Smooth muscle cell (in vitro differentiated cells): ENCODE measurements around the gene KDM6A. TPM values are rescaled to one million over a fixed set of nuclear protein-coding genes. Genes with fewer than 3 reads are reported as not detected.
"Not testable (repeated sequence)": the region's sequence is repeated elsewhere in the genome, so short reads cannot be mapped to it uniquely, and the experiment has no call there.

Experiments used
- DNase-seq: peaks from one replicate; lab custom pipeline; 2025; ENCODE audit not compliant: unreplicated experiment; lab: John Stamatoyannopoulos, UW
- H2AFZ ChIP-seq: fragments of 200-600 bp; sonication (generic); 2 replicates; pipeline ENCODE4 v1.6.0; 2016; ENCODE audit warnings: antibody characterized with exemption, low read depth, mild to moderate bottlenecking
- H3F3A ChIP-seq: fragments of 200-600 bp; sonication (generic); 2 replicates; pipeline ENCODE4 v1.6.0; 2017; ENCODE audit warnings: antibody characterized with exemption, low read depth
- H3K27ac ChIP-seq: fragments of 200-600 bp; sonication (generic); 2 replicates; pipeline ENCODE4 v1.5.1; 2016; ENCODE audit warnings: low read depth, mild to moderate bottlenecking
- H3K27me3 ChIP-seq: fragments of 200-600 bp; sonication (generic); 2 replicates; pipeline ENCODE4 v1.6.1; 2016; ENCODE audit warnings: low read depth, mild to moderate bottlenecking
- H3K36me3 ChIP-seq: fragments of 200-600 bp; sonication (generic); 2 replicates; pipeline ENCODE4 v1.5.1; 2016; ENCODE audit warnings: low read depth
- H3K4me1 ChIP-seq: fragments of 200-600 bp; sonication (generic); 2 replicates; pipeline ENCODE4 v1.5.1; 2016; ENCODE audit warnings: low read depth
- H3K4me2 ChIP-seq: fragments of 200-600 bp; sonication (generic); 2 replicates; pipeline ENCODE4 v1.6.0; 2016; ENCODE audit warnings: mild to moderate bottlenecking
- H3K4me3 ChIP-seq: fragments of 200-600 bp; sonication (generic); 2 replicates; pipeline ENCODE4 v1.5.1; 2016; ENCODE audit warnings: mild to moderate bottlenecking
- H3K79me2 ChIP-seq: fragments of 200-600 bp; sonication (generic); 2 replicates; pipeline ENCODE4 v1.6.0; 2016; ENCODE audit warnings: low read depth, mild to moderate bottlenecking
- H3K9ac ChIP-seq: fragments of 200-600 bp; sonication (generic); 2 replicates; pipeline ENCODE4 v1.6.0; 2016; ENCODE audit warnings: low read depth
- H3K9me3 ChIP-seq: fragments of 200-600 bp; sonication (generic); replicated peaks from 2 replicates; pipeline ENCODE4 v1.5.1; 2016; ENCODE audit warnings: low read depth
- H4K20me1 ChIP-seq: fragments of 200-600 bp; sonication (generic); 2 replicates; pipeline ENCODE4 v1.6.0; 2016; ENCODE audit warnings: low read depth
- WGBS: methylation state at CpG from one replicate; pipeline ENCODE4 v1.1.7; 2016; ENCODE audit warnings: low lambda C conversion rate; 5-methylcytosine and 5-hydroxymethylcytosine counted together
- polyA plus RNA-seq: library from polyadenylated mRNA; unstranded; fragments of >200 nt; fragmentation: Nextera tagmentation; extraction: Ambion mirVana; gene quantifications from 2 replicates; pipeline ENCODE4 v1.2.1, GENCODE V29; 2016
- total RNA-seq: library from RNA; depleted of rRNA; stranded (reverse); fragments of >200 nt; gene quantifications from 2 replicates; pipeline ENCODE4 v1.2.3, GENCODE V29; 2014
- TF ChIP-seq, protein P1 (sequence below): fragments of 200-600 bp; sonication (generic); IDR thresholded peaks from 2 replicates; pipeline ENCODE4 v1.5.1; 2017; ENCODE audit warnings: borderline replicate concordance, mild to moderate bottlenecking, antibody characterized with exemption; ENCODE audit not compliant: insufficient read depth, poor library complexity, severe bottlenecking

Gene KDM6A
- total and polyA plus RNA-seq, 2 experiments from 2014 or later: 9.6 to 28.1 TPM

DNA sequence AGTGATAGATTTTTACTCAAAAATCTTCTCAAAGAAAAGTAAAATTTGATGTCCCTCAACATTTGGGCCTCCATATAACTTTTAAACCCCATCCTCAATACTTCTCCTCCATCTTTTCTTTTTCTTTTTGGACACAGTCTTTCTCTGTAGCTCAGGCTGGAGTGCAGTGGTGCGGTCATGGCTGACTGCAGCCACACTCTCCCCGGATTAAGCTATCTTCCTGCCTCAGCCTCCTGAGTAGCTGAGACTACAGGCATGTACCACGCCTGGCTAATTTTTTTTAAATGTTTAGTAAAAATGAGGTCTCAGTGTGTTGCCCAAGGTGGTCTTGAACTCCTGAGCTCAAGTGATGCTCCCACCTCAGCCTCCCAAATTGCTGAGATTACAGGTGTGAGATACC is 33.1 kb downstream of the KDM6A start:
- H3K79me2 ChIP-seq: peaks cover 95% of the 10 kb centered on the region
- peaks cover 8% of the 10 kb centered on the region for H3K4me1 ChIP-seq
- no peaks in the 10 kb centered on the region for H3K27me3 ChIP-seq
- TF ChIP-seq, protein P1, sequence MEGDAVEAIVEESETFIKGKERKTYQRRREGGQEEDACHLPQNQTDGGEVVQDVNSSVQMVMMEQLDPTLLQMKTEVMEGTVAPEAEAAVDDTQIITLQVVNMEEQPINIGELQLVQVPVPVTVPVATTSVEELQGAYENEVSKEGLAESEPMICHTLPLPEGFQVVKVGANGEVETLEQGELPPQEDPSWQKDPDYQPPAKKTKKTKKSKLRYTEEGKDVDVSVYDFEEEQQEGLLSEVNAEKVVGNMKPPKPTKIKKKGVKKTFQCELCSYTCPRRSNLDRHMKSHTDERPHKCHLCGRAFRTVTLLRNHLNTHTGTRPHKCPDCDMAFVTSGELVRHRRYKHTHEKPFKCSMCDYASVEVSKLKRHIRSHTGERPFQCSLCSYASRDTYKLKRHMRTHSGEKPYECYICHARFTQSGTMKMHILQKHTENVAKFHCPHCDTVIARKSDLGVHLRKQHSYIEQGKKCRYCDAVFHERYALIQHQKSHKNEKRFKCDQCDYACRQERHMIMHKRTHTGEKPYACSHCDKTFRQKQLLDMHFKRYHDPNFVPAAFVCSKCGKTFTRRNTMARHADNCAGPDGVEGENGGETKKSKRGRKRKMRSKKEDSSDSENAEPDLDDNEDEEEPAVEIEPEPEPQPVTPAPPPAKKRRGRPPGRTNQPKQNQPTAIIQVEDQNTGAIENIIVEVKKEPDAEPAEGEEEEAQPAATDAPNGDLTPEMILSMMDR: no peak
- peaks cover 49% of the 10 kb centered on the region for H4K20me1 ChIP-seq
- no peaks in the 10 kb centered on the region for H3K36me3 ChIP-seq
- no peak for DNase-seq
- H2AFZ ChIP-seq: no peak overlapping the region
- H3K27ac ChIP-seq: no peak overlapping the region
- H3F3A ChIP-seq: no peaks in the 10 kb centered on the region
- H3K9ac ChIP-seq: no peak overlapping the region
- H3K4me2 ChIP-seq: no peak overlapping the region
- no peaks in the 10 kb centered on the region for H3K9me3 ChIP-seq
- H3K4me3 ChIP-seq: no peak overlapping the region
- whole genome bisulfite sequencing: 73% methylated on average over 3 of the region's 3 CpGs

DNA sequence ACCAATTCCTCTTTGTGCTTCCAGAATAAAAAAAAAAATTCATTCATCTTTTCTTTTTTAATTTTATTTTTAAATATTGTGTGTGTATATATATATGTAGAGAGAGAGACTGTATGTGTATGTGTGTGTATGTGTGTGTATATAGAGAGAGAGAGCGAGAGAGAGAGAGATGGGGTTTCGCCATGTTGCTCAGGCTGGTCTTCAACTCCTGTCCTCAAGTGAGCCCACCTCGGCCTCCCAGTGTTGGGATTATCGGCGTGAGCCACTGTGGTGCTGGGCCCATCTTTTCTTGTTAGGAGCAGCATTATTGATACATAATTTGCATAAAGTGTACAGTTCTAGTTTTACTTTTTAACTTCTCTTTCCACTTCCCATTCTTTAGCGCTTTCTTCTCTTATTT is 33.6 kb downstream of the KDM6A start:
- H3K27me3 ChIP-seq: no peaks in the 10 kb centered on the region
- TF ChIP-seq, protein P1: no peak
- peaks cover 49% of the 10 kb centered on the region for H4K20me1 ChIP-seq
- no peaks in the 10 kb centered on the region for H3F3A ChIP-seq
- no peak overlapping the region for H3K27ac ChIP-seq
- H3K79me2 ChIP-seq: peaks cover 90% of the 10 kb centered on the region
- H3K9me3 ChIP-seq: no peaks in the 10 kb centered on the region
- 94% methylated on average over 6 of the region's 6 CpGs for WGBS
- H3K4me3 ChIP-seq: no peak overlapping the region
- H3K4me1 ChIP-seq: peaks cover 8% of the 10 kb centered on the region
- H2AFZ ChIP-seq: no peak overlapping the region
- no peak overlapping the region for H3K9ac ChIP-seq
- no peaks in the 10 kb centered on the region for H3K36me3 ChIP-seq
- no peak for DNase-seq
- H3K4me2 ChIP-seq: no peak overlapping the region

DNA sequence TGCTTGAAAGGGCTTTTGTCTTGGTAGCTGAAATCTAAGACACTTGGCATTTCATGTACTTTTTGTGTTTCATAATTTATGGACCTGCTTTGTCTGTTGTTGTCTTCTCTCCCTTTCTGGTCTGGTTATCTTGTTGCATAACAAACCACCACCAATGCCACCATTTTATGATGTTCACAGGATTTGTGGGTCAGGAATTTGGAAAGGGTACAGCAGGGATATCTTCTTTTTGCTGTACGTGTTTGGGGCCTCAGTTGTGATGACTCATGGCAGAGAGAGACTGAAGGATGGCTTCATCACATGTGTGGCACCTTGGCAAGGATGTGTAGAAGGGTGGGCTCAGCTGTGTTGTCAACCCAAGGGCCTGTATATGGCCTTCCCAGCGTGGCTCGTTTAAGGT is 35.2 kb downstream of the KDM6A start:
- TF ChIP-seq, protein P1: no peak
- Histone ChIP-seq H3K4me2 (no peak overlapping the region), H3K36me3 (no peaks in the 10 kb centered on the region), H3K4me3 (no peak overlapping the region), H3K79me2 (peaks cover 86% of the 10 kb centered on the region), H3K9ac (no peak overlapping the region), H3F3A (no peaks in the 10 kb centered on the region), H3K4me1 (peaks cover 8% of the 10 kb centered on the region), H2AFZ (no peak overlapping the region), H3K9me3 (no peaks in the 10 kb centered on the region), H3K27me3 (no peaks in the 10 kb centered on the region), H3K27ac (no peak overlapping the region), H4K20me1 (peaks cover 45% of the 10 kb centered on the region)
- DNase-seq: no peak
- 40% methylated on average over 3 of the region's 3 CpGs for WGBS

DNA sequence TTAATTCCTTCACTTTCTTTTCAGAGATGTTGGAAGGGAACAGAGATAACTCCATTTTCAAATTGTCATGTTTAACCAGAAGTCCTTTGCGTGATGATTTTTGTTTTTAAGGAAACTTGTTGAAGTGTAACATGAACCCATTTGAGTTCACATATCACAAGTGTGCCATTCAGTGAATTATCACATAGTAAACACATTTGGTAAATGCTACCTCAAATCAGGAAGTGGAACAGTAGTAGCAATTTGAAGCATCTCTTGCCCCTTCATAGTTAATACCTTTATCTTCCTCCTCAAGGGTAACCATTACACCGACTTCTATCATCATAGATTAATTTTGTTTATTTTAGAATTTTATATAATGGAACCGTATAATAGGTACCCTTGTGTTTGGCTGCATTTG is 35.8 kb downstream of the KDM6A start:
- DNase-seq: no peak
- no peaks in the 10 kb centered on the region for H3K36me3 ChIP-seq
- 71% methylated on average over 3 of the region's 3 CpGs for WGBS
- TF ChIP-seq, protein P1: no peak
- H3K27me3 ChIP-seq: no peaks in the 10 kb centered on the region
- H3K4me3 ChIP-seq: no peak overlapping the region
- H3F3A ChIP-seq: no peaks in the 10 kb centered on the region
- no peak overlapping the region for H3K27ac ChIP-seq
- H3K9me3 ChIP-seq: no peaks in the 10 kb centered on the region
- H3K79me2 ChIP-seq: peaks cover 88% of the 10 kb centered on the region
- peaks cover 43% of the 10 kb centered on the region for H4K20me1 ChIP-seq
- peaks cover 8% of the 10 kb centered on the region for H3K4me1 ChIP-seq
- no peak overlapping the region for H3K9ac ChIP-seq
- no peak overlapping the region for H3K4me2 ChIP-seq
- H2AFZ ChIP-seq: no peak overlapping the region

DNA sequence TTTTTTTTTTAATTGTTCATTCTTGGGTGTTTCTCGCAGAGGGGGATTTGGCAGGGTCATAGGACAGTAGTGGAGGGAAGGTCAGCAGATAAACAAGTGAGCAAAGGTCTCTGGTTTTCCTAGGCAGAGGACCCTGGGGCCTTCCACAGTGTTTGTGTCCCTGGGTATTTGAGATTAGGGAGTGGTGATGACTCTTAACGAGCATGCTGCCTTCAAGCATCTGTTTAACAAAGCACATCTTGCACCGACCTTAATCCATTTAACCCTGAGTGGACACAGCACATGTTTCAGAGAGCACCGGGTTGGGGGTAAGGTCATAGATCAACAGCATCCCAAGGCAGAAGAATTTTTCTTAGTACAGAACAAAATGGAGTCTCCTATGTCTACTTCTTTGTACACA is 37.5 kb downstream of the KDM6A start:
- H3K4me3 ChIP-seq, H3K9ac ChIP-seq, H3K9me3 ChIP-seq, H3K27me3 ChIP-seq, DNase-seq, H3K4me2 ChIP-seq, H3K4me1 ChIP-seq, H3F3A ChIP-seq, H3K36me3 ChIP-seq, H2AFZ ChIP-seq, H3K27ac ChIP-seq: not testable (repeated sequence)
- WGBS: 89% methylated on average over 4 of the region's 4 CpGs
- peaks cover 41% of the 10 kb centered on the region for H4K20me1 ChIP-seq
- peaks cover 81% of the 10 kb centered on the region for H3K79me2 ChIP-seq

DNA sequence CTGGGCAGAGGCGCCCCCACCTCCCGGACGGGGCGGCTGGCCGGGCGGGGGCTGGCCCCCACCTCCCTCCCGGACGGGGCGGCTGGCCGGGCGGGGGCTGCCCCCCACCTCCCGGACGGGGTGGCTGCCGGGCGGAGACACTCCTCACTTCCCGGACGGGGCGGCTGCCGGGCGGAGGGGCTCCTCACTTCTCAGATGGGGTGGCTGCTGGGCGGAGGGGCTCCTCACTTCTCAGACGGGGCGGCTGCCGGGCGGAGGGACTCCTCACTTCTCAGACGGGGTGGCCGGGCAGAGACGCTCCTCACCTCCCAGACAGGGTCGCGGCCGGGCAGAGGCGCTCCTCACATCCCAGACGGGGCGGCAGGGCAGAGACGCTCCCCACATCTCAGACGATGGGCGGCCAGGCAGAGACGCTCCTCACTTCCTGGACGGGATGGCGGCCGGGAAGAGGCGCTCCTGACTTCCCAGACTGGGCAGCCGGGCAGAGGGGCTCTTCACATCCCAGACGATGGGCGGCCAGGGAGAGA is 38.1 kb downstream of the KDM6A start:
- not testable (repeated sequence) for H3K27me3 ChIP-seq, H3K4me3 ChIP-seq, H3K4me1 ChIP-seq, H3K9ac ChIP-seq, H3K36me3 ChIP-seq, H3K4me2 ChIP-seq, H2AFZ ChIP-seq, H3K9me3 ChIP-seq, H3F3A ChIP-seq, DNase-seq, H3K27ac ChIP-seq
- Histone ChIP-seq H3K79me2 (peaks cover 81% of the 10 kb centered on the region), H4K20me1 (peaks cover 45% of the 10 kb centered on the region)
- WGBS: 94% methylated on average over 21 of the region's 45 CpGs
